UCSD-AML1 (cell line): ENCODE measurements around the gene AMZ1.
"Not testable (repeated sequence)": the region's sequence is repeated elsewhere in the genome, so short reads cannot be mapped to it uniquely, and the experiment has no call there.

Experiments
- DNase-seq: peaks from one replicate; lab custom pipeline; 2025; ENCODE audit not compliant: unreplicated experiment; lab: John Stamatoyannopoulos, UW

Gene AMZ1

DNA sequence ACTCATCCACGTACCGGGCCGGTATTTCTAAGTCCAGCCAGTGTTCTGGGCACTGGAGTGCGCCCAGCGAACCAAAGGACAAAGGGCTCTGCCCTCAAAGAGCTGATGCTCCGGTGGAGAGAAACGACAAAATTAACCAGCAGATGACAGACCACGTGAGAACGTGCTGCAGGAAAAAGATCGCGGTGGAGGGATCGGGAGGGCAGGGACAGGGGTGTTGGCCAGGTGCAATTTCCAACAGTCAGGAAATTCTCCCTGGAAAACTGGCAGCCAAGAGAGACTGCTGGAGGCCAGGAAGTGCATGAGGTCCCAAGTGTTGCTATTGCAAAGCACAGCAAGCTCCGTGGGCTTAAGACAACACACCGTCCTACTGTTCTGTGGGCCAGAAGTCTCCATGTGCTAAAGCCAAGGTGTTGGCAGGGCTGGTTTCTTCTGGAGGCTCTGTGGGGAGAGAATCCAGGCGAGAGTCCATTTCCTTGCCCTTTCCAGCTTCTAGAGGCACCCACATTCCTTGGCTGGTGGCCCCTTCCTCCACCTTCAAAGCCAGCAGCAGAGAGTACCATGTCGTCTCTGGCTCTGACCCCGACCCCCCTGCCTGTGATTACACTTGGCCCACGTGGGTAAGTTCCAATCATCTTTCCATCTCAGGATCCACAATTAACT, 21.3 kb upstream of the AMZ1 start:
- DNase-seq, result no peak

DNA sequence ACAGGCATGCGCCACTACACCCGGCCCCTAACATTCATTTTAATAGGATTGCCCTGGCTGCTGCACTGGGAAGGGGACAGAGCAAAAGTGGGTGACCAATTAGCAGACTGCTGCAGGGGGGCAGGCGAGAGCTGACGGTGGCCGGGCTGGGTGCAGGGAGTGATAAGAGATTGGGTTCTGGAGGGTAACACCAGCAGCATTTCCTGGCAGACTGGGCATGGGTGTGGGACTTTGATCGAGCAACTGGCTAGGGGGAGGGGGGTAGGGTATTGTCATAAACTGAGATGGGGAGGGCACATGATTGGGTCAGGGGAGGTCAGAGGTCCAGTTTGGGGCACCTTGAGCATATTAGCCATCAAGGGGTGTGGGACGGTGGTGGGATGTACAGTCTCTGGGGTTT, 20.2 kb upstream of the AMZ1 start:
- DNase-seq, result no peak

DNA sequence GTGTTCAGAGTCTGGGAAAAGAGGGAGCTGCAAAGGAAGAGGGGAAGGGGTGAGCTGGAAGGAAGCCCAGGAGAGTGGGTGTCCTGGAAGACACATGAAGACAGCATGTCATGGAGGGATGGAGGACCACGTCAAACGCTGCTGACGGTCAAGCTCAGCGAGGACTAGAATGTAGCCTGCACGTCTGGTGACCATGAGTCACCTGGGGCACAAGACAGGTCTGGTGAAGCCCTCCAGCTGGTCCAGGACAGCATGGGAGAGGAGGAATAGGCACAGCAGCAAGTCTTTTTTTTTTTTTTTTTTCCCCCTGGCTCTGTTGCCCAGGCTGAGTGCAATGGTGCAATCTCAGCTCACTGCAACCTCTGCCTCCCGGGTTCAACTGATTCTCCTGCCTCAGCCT, 19.6 kb upstream of the AMZ1 start:
- DNase-seq, result no peak

DNA sequence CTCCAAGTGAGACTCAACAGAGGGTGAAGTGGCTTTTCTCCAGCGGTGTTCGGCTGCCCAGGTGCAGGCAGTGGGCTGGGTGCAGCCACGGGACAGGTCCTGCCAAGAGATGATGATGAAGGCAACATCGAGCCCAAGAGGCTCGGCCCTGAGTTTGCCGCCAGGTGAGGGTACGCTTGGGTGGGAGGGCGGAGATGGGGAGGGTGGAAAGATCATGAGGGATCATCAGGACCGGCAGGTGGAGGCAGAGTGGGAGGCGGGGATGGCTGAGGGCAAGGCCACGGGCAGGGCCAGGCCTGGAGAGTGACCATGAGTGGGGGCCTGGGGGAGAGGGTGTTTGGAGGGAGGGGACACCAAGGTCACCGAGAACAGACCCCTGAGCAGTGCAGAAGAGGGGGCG, 17.8 kb upstream of the AMZ1 start:
- DNase-seq, result no peak

DNA sequence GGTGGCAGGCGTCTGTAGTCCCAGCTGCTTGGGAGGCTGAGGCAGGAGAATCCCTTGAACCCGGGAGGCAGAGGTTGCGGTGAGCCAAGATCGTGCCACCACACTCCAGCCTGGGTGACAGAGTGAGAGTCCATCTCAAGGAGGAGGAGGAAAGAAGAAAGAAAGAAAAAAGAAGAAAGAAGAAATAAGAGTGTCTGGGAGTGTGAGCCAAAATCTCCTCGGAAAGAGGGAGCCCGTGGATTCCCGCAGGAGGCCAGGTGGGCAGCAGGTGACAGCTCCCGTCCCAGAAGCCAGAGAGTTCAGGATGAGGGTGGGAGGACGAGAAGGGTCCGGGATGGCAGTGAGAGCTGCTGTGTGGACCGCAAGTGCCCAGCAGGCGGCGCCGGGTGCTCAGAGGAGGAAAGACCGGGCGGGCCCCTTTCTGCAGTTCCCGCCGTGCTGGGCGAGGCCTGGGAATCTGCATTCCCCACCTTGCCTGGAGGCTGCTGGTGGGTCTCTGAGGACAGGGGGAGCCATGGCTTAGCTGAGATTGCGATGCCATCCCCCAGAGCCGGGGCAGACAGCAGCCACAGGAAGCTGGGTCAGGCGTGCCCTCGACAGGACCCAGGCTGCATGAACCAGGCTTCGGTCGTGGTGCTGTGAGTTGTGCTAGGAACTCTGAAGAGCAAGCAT, 17.1 kb upstream of the AMZ1 start:
- peak; percentile 50 for DNase-seq

DNA sequence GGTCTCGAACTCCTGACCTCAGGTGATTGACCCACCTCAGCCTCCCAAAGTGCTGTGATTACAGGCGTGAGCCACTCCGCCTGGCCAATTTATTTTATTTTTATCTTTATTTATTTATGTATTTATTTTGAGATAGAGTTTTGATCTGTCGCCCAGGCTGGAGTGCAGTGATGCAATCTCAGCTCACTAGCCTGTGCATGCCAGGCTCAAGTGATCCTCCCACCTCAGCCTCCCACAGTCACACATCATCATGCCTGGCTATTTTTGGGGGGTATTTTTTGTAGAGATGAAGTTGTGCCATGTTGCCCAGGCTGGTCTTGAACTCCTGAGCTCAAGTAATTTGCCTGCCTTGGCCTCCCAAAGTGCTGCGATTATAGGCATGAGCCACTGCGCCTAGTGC, 14.8 kb upstream of the AMZ1 start:
- not testable (repeated sequence) for DNase-seq

DNA sequence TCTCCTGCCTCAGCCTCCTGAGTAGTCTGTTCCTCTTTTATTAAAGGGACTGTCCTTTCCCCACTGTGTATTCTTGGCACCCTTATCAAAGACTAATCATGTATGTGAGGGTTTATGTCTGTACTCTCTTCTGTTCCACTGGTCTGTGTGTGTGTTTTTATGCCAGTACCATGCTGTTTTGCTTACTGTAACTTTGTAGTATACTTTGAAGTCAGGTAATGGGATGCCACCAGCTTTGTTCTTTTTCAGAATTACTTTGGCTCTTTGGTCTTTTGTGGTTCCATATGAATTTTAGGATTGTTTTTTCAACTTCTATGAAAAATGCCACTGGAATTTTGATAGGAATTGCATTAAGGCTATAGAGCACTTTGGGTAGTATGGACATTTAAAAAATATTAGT, 14.1 kb upstream of the AMZ1 start:
- DNase-seq, result no peak

DNA sequence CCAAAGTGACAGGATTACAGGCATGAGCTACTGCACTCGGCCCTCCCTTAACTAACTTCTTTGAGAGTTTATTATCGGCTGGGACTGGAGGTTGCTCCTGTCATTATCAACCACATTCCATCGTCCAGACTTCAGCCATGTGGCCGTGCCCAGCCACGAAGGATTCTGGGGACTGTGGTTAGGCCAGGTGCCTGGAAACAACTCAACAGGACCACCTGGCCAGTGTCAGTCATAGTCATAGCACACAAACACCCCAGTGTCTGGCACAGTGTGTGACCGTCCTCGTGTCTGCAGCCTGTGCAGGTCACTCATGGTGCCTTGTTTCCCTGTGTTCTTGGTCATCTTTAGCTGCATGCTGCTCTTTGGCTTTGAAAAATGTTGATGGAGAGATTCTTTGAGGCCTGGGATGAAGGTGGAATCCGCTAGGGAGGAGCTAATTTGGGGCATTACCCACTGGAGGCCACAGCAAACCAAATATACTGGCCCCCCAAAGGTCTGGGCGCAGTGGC, 12.7 kb upstream of the AMZ1 start:
- DNase-seq, result no peak

DNA sequence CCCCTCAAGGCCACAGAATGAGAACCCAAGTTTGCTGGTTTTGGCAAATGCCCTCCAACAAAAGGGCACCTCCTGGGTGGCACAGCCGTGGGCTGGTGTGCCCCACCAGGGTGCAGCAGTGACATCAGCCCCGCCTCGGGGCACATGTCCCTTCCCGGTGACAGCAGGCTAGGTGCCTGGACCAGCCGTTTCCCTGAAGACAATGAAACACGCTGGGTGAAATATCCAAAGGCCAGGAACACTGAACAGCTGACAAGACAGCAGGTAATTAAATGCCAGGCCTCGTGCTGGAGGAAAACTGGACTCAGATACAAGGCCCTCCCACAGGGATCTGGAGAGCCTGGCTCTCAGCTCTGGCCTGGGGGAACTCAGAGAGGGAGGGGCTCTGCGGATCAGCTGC, 11.4 kb upstream of the AMZ1 start:
- DNase-seq, result not testable (repeated sequence)

DNA sequence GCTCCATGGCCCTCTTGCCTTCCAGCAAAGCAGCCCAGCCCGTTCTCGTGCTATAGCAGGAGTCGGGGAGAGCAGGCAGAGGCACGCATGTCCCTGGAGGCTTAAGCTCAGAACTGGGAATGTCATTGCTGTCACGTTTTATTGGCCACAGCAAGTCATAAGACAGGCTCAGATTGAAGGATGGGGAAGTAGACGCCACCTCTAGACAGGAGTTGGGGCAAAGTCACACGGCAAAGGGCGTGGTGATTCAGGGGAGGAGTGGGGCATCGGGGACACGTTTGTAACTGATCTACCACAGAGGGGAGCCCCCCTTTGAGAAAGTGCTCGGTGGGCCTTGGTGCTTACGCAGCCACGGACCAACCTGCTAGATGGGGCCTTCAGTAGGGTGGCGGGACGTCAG, 9.5 kb upstream of the AMZ1 start:
- DNase-seq, result not testable (repeated sequence)

DNA sequence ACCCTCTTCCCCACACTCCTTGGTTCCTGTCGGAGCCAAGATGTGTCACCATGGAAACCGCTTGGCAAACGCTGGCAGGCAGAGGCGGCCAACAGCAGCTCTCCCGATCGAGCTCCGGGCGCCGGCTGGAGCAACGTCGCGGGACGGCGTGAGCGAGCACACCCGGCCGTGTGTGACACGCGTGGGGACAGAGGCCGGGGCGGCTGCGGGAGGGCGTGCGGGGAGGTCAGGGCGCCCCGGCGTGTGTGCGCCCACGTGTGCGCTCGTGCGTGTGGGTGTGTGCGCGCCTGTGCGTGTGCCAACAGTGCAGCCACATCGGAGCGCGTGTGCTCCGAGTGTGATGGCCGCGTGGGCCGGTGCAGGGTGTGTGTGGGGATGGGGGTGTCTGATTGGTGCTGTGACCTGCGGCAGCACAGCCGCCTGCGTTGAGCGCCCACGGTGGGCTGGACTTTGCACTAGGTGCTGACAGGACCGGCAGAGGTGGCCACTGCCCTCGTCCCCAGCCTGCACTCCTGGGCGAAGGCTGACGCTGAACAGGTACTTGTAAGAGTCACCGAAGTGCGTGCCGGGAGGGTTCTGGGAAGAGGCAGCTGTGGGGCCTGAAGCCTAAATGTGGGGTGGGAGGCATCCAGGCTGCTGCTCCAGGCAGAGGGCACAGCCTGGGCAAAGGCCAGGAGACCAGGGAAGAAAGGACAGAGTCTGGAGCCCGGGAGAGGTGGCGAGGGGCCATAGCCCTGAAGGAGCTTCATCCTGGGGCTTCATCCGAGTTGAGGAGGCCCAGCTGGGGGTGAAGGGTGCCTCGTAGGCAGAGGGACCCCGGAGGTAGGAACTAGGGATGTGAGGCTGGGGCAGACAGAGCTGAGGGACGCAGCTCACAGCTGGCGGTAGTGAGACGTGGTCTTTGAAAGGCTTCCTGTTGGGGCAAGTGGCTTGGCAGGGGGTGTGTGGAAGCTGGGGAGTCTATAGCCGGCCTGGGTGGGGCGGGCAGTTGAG, 8.6 kb upstream of the AMZ1 start:
- not testable (repeated sequence) for DNase-seq

DNA sequence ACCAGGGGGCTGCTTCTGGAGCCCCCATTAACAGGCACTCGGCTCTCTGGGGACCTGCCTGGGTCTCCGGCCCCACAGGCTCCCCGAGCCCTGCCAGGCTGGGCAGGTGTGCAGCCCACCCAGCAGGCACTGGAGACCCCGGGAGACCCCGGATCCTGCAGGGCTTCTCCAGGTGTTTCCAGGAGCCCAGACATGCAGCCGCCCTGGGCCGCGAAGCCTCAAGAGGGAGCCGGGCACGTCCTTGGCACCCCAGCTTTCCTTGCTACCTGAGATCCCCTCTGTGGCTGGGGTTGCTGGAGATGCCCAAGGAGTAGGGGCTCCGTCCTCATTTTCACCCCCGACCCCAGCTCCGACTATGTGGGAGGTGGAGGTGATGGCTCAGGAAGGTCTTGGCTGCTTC, 7.7 kb upstream of the AMZ1 start:
- DNase-seq, result no peak

DNA sequence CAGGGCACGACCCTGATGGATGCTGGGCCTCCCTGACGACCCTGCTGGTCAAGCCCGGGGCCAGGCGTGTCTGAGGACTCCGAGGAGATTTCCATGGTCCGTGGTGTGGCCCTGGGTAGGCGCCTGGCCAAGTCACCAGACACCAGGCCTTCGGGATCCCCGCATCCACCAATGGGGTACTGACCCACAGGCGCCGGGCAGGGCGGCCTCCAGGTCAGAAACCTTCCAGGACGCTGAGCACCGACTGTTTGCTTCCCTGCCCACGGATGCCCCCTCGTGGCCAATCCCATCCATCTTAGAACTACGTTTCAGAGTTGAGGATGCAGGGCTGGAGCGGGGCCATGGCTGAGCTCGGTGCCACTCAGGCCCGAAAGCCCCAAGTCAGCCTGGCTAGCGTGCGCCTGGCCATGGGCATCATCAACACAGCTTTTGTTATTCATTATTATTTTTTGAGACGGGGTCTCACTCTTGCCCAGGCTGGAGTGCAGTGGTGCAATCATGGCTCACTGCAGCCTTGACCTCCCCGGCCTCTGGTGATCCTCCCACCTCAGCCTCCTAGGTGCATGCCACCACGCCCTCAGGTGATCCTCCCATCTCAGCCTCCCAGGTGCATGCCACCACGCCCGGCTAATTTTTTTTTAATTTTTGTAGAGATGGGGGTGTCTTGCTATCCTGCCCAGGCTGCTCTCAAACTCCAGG, 7.1 kb upstream of the AMZ1 start:
- DNase-seq, result peak; percentile 46

DNA sequence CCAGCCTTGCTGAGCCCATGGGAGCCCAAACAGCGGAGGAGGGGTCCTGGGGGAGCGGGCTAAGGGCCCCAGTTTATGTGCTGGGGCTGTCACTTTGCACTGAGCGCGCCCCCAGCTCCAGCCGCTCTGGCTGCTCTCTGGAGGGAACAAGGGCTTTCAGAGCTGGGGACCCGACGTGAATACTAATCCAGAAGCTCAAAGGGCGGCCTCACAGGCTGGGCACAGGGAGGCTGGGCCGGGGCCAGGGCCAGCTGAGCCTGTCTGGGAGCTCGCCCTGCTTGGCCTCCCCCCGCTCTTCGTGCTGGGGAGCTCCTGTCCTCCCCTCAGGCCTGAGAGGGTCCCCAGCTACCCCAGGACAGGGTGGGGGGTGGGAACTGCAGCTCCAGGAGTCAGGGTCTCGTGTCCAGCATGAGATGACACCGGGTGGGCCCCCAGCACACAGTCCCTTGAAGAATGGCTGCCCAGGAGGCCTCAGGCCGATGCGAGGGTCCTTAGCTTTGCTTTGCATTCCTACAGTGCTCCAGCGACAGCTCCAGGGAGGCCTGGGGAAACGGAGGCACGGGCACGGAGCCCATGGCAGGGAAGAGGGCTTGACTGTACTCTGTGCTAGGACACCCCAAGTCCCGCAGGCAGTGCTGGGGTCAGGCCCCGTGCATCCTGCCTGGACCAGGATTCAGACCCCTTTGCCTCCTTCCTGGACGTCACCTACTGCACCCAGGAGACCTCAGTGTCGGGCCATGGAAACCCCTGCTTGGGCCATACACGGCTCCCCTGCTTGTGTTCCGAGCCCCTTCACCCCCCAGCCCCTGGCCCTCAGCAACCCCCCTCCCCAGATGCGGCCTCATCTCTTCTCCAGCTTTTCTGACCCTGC, 5.8 kb upstream of the AMZ1 start:
- no peak for DNase-seq

DNA sequence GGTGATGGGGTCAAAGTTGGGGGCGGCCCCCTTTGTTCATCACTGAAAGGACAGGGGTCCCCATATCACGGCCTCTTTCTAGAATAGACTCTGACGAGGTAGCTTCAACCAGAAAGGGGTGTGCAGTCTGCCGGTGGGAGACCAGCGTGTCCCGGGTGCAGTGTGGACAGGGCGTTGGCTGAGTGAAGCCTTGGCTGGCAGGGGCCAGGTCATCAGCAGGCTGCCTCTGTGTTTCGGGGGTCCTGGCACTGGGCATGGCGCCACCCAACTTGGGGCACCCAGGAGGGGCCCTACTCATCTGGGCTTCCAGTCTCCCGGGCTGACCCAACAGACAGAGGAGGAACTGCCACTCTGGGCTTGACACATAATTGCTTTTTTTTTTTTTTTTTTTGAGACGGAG, 3.5 kb upstream of the AMZ1 start:
- no peak for DNase-seq

DNA sequence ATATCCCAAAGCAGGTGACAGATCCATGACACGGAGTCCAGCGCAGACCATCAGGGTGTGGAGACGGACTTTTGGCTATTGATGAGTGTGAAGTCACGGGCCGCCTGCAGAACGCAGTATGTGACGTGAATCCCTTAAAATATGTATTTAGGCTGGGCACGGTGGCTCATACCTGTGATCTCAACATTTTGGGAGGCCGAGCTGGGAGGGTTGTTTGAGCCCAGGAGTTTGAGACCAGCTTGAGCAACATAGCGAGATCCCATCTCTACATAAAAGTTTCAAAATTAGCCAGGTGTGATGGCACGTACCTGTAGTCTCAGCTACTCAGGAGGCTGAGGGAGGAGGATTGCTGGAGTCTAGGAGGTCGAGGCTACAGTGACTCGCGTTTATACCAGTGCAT, 1.9 kb upstream of the AMZ1 start:
- no peak for DNase-seq

DNA sequence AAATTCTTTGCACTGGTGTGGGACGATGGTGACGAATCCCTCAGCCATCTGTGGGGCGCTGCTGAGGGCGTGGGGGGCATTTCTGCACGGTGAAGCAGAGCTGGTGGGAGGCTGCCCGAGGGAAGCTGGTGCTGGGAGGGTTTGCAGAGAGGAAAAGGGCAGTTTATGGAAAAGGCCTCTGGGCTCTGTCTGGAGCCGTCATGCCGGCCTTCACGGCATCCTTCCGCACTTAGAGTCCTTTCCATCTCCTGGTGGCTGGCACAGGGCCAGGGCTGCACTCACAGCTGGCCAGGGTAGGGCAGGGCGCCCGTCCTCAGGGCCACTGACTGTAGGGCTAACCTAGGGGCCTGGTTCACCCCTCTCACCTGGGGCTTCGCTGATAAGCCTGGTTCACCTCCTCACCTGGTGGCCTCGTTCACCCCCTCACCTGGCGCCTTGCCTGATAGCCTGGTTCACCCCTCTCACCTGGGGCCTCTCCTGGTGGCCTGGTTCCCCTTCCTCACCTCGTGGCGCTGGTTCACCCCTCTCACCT, 598 bp upstream of the AMZ1 start:
- no peak for DNase-seq

DNA sequence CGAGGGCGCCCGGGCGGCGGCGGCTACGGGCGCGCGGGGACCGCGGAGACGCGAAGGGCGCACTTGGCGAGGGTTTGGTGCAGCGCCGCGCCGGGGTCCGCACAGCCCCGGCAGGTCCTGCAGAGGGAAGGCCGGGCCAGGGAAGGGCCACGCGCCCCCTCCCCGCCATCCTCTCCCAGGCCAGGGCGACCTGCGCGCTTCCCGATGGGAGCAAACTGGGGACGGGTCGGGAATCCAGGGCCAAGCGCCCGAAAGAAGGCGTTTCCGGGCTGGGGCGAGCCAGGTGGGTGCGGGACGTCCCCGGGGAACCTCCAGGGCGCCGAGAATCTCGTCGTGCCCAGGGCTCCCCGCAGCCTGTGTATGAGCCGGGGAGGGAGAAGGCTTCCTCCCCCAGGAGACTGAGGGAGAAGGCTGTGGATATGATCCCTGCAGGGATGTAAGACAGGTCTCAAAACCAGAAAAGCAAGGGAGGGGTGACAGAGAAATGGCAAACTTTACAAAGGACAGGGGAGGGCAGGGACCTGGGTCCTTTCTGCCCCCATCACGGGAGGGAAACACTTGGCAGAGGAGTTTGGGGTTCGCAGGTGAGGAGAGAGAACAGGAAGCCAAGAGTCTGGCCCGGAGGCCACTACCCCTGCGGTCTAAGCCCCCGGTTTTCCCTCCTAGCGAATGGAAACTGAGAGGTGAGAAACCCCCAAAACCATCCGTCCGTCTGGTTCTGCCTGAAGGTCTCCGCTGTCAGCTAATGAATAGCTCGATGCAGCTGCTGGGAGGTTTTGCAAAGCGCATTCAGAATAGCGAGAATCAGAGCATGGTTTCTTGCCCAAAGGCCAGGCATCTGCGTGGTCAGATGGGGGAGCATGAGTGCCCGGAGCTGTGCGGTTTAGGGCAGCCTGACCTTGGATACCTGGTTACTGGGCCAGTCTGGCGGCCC, 674 bp downstream of the AMZ1 start:
- DNase-seq, result no peak
